ENCODE results near the gene TAS2R1. TPM values are rescaled to one million over a fixed set of nuclear protein-coding genes. Genes with fewer than 3 reads are reported as not detected.

The TAS2R1 gene
- total RNA-seq, 4 donors from 2014 or later, result not detected

- H3K4me1 ChIP-seq, result peaks cover 0 to 13% (median 3%) of the 10 kb centered on the region in 4 donors
- DNase-seq, result no peak
- H3K4me3 ChIP-seq, result no peak overlapping the region
- no peak overlapping the region for H3K27ac ChIP-seq
- in situ Hi-C loops (cut with MboI; ENCODE audit: low pct_ligation_motif_present in 1 of 4, low pct_unique_long_range_greater_than_20kb in 1 of 4, low sequenced_read_pairs in 3 of 4), result no loop called here
- intact Hi-C loops (cut with DNase I; ENCODE audit: low total_unique reads), result no loop called here
- H3K36me3 ChIP-seq, result no peaks in the 10 kb centered on the region
- H3K27me3 ChIP-seq, result no peaks in the 10 kb centered on the region
- TF ChIP-seq POLR2AphosphoS5 (IDR thresholded peaks at IDR 0.05), result no peak
- TF ChIP-seq POLR2A (IDR thresholded peaks at IDR 0.05), result no peak
- H3K9me3 ChIP-seq, result no peaks in the 10 kb centered on the region
- WGBS, 2 donors (ENCODE audit: low coverage in 1 of 2), result 82 to 100% methylated on average over 4 of the region's 4 CpGs
Measured at GRCh38 chr5:9623661-9624060, 6.5 kb downstream of the TAS2R1 start.

- H3K9me3 ChIP-seq, result no peaks in the 10 kb centered on the region
- TF ChIP-seq POLR2A (IDR thresholded peaks at IDR 0.05) (no peak), EP300 (IDR thresholded peaks at IDR 0.05; ENCODE audit: low read depth) (no peak), CTCF (IDR thresholded peaks at IDR 0.05) (no peak), POLR2AphosphoS5 (IDR thresholded peaks at IDR 0.05) (no peak)
- intact Hi-C loops (cut with DNase I; ENCODE audit: low total_unique reads) (no loop called here), in situ Hi-C loops (cut with MboI; ENCODE audit: low pct_ligation_motif_present in 1 of 4, low pct_unique_long_range_greater_than_20kb in 1 of 4, low sequenced_read_pairs in 3 of 4) (no loop called here)
- H3K27ac ChIP-seq, result no peak overlapping the region
- no peaks in the 10 kb centered on the region for H3K36me3 ChIP-seq
- H3K4me3 ChIP-seq, result no peak overlapping the region
- 46 to 50% methylated on average over 4 to 5 of the region's 5 CpGs for WGBS, 2 donors (ENCODE audit: low coverage in 1 of 2)
- peaks cover 0 to 13% (median 3%) of the 10 kb centered on the region in 4 donors for H3K4me1 ChIP-seq
- DNase-seq, result no peak
- no peaks in the 10 kb centered on the region for H3K27me3 ChIP-seq
Measured at GRCh38 chr5:9622971-9623421, 7.2 kb downstream of the TAS2R1 start.

- DNase-seq, result no peak
- Histone ChIP-seq H3K4me3 (no peak overlapping the region), H3K4me1 (peaks cover 0 to 13% (median 3%) of the 10 kb centered on the region in 4 donors), H3K27ac (no peak overlapping the region), H3K27me3 (no peaks in the 10 kb centered on the region), H3K9me3 (no peaks in the 10 kb centered on the region), H3K36me3 (no peaks in the 10 kb centered on the region)
- WGBS, 2 donors (ENCODE audit: low coverage in 1 of 2), result 37 to 53% methylated on average over 3 to 7 of the region's 7 CpGs
- TF ChIP-seq POLR2AphosphoS5 (IDR thresholded peaks at IDR 0.05), result no peak
- no peak for TF ChIP-seq CTCF (IDR thresholded peaks at IDR 0.05)
- TF ChIP-seq POLR2A (IDR thresholded peaks at IDR 0.05), result no peak
- no peak for TF ChIP-seq EP300 (IDR thresholded peaks at IDR 0.05; ENCODE audit: low read depth)
- in situ Hi-C loops (cut with MboI; ENCODE audit: low pct_ligation_motif_present in 1 of 4, low pct_unique_long_range_greater_than_20kb in 1 of 4, low sequenced_read_pairs in 3 of 4), result no loop called here
- intact Hi-C loops (cut with DNase I; ENCODE audit: low total_unique reads), result no loop called here
Measured at GRCh38 chr5:9621379-9621903, 8.7 kb downstream of the TAS2R1 start.

GRCh38 chr5:9619331-9620092 lies 10.6 kb downstream of the TAS2R1 start:
- Histone ChIP-seq H3K36me3 (no peaks in the 10 kb centered on the region), H3K4me3 (no peak overlapping the region), H3K27ac (no peak overlapping the region), H3K27me3 (no peaks in the 10 kb centered on the region), H3K4me1 (peaks cover 0 to 13% (median 3%) of the 10 kb centered on the region in 4 donors), H3K9me3 (no peaks in the 10 kb centered on the region)
- in situ Hi-C loops (cut with MboI; ENCODE audit: low pct_ligation_motif_present in 1 of 4, low pct_unique_long_range_greater_than_20kb in 1 of 4, low sequenced_read_pairs in 3 of 4), result no loop called here
- intact Hi-C loops (cut with DNase I; ENCODE audit: low total_unique reads), result no loop called here
- 66 to 67% methylated on average over 2 to 5 of the region's 5 CpGs for WGBS, 2 donors (ENCODE audit: low coverage in 1 of 2)
- DNase-seq, result no peak
- no peak for TF ChIP-seq CTCF (IDR thresholded peaks at IDR 0.05)
- TF ChIP-seq POLR2AphosphoS5 (IDR thresholded peaks at IDR 0.05), result no peak
- TF ChIP-seq POLR2A (IDR thresholded peaks at IDR 0.05), result no peak
- no peak for TF ChIP-seq EP300 (IDR thresholded peaks at IDR 0.05; ENCODE audit: low read depth)
